Neural progenitor cell (in vitro differentiated cells): ENCODE results near the gene DDN.

ENCODE experiments used
- EZH2 ChIP-seq: fragments of 200-600 bp; sonication (generic); IDR thresholded peaks from 2 replicates; pipeline ENCODE4 v1.6.1; 2017; ENCODE audit warnings: antibody characterized with exemption, mild to moderate bottlenecking, moderate library complexity
- TF ChIP-seq, protein P1 (sequence below): fragments of 200-600 bp; sonication (generic); IDR thresholded peaks from 2 replicates; pipeline ENCODE4 v1.5.1; 2017; ENCODE audit warnings: antibody characterized with exemption, mild to moderate bottlenecking

DNA sequence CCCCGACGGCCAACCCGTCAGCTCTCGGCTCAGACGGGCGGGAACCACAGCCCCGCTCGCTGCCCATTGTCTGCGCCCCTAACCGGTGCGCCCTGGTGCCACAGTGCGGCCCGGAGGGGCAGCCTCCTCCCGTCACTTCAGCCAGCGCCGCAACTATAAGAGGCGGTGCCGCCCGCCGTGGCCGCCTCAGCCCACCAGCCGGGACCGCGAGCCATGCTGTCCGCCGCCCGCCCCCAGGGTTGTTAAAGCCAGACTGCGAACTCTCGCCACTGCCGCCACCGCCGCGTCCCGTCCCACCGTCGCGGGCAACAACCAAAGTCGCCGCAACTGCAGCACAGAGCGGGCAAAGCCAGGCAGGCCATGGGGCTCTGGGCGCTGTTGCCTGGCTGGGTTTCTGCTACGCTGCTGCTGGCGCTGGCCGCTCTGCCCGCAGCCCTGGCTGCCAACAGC lies 20.9 kb downstream of the DDN start, which contains the start of gene WNT1:
- peak; percentile 93 for TF ChIP-seq EZH2
- TF ChIP-seq, protein P1, sequence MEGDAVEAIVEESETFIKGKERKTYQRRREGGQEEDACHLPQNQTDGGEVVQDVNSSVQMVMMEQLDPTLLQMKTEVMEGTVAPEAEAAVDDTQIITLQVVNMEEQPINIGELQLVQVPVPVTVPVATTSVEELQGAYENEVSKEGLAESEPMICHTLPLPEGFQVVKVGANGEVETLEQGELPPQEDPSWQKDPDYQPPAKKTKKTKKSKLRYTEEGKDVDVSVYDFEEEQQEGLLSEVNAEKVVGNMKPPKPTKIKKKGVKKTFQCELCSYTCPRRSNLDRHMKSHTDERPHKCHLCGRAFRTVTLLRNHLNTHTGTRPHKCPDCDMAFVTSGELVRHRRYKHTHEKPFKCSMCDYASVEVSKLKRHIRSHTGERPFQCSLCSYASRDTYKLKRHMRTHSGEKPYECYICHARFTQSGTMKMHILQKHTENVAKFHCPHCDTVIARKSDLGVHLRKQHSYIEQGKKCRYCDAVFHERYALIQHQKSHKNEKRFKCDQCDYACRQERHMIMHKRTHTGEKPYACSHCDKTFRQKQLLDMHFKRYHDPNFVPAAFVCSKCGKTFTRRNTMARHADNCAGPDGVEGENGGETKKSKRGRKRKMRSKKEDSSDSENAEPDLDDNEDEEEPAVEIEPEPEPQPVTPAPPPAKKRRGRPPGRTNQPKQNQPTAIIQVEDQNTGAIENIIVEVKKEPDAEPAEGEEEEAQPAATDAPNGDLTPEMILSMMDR = no peak
